Activated CD4-positive, alpha-beta T cell treated with anti-CD3 and anti-CD28 coated beads for 1 hour (primary cell): Measurements from ENCODE around the gene RESF1.

Experiments used
- DNase-seq: peaks from one replicate; pipeline ENCODE4 v3.0.0-alpha.2; 2020

RESF1 gene

DNA sequence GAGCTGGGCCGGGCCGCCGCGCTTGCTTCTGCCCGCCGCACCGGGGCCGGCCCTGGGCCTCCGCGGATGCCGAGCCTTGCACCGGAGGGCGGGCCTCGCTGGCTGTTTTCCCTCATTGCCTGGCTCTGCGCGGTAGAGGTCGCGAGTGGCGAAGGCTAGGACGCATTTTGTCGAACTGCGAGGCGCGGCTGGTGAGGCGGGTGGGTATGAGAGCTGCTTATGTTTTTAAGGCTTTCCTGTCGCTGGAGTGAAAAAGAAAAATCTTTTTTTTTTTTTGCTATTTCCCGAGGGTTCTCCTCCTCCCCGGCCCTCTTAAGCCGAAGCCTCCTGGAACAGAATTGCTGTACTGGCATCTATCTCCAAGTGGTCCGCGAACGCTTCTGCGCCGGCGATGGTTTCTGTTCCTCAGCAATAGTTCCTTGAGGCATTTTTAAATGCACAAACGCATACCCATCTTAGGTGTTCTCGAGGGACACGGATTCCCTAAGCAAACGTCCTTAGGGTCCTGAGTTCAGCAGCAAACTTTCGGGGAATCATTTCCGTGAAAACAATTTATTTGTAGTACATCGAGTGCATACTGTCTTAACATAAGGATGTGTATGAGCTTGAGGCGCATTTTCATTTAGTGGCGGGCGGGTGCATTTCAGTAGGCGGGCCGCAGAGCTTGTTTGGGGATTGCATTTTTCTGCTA is 631 bp downstream of the RESF1 start:
- DNase-seq = peak; percentile 59

GRCh38 chr12:31961137-31961536 is 1.9 kb downstream of the RESF1 start:
- no peak for DNase-seq

DNA sequence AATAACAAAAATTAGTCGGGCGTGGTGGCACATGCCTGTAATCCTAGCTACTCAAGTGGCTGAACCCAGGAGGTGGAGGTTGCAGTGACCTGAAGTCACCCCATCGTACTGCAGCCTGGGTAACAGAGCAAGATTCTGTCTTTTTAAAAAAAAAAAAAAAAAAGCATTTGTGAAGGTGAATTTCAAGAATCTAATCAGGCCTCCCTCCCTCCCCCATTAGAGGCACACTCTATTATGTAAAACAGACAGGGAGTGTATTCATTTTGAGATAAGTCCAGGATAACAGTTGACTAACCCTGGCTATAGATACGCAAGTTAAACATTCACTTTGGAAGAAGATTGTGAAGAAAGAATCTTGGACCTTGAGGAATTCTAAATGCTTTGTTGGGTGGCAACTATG is 2.9 kb downstream of the RESF1 start:
- DNase-seq = no peak

DNA sequence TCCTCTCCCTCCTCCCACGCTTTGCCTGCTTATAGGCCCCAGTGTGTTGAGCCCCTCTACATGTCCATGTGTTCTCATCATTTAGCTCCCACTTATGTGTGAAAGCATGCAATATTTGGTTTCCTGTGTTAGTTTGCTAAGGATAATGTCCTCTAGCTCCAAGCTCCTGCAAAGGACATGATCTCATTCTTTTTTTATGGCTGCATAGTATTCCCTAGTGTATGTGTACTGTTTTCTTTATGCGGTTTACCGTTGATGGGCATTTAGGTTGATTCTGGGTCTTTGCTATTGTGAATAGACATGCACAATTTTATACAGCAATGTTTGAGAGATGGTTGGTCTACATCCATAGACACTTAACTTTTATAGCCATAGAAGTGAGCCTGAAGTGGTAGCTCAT is 5.1 kb downstream of the RESF1 start:
- no peak for DNase-seq

DNA sequence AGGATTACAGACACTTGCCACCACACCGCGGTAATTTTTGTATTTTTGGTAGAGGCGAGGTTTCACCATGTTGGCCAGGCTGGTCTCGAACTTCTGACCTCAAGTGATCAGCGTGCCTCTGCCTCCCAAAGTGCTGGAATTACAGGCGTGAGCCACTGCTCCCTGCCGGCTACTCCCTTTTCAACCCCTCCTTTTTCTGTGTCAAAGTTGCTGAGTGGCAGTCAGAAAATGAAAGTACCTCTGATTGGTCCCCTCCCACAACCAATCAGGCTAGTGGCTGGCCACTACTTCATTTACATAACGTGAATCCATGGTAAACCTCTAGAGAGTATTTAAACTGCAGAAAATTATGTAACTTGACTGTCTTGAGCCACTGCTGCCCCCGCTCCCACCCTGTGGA is 5.9 kb downstream of the RESF1 start:
- DNase-seq = no peak

DNA sequence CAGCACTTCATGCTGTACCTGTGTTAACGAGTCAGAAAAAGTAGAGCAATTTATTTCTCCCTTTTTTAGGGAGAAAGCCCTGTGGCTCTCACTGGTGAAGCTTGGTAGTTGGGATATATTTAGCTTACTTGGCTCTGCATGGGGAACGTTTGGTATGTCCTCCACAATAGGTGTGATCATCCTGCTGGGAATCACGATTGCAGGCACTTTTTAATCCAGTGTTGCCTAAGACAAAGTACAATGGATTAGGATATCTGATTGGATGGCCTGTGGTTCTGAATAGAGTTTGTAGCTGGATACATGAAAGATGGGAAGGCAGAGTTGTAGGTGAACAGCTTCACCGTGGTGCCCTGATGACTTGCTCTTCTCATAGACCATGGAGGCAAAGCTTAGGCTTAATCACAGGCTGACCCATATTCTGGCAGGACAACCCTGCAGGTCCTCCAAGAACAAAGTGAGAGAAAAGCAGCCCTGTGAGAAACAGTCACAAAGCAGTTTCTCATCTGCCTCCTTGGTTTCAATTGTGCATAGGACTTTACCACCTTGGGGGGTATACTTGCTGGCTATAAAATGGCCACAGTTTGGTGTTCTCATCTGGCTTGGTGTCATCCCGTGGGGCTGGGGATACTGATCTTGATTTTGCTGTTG is 7.5 kb downstream of the RESF1 start:
- no peak for DNase-seq

- DNase-seq = no peak
Measured at GRCh38 chr12:31967539-31967938, 8.3 kb downstream of the RESF1 start.

DNA sequence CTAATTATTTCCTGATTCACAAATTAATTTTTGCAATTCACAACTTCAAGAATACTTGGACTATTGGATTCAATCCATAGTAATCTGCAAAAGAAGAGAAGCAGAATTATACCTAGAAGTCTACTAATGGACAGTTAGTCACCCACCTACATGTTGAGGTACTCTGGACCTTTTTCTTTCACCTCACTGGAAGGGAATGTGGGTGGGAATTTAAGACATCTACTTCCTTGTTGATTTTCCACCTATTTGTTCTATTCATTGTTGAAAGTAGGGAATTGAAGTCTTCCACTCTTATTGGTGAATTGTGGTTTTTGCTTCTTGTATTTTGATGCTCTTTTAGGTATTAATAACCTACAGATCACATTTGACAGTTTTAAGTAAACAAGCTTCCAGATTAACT is 11.0 kb downstream of the RESF1 start:
- no peak for DNase-seq

DNA sequence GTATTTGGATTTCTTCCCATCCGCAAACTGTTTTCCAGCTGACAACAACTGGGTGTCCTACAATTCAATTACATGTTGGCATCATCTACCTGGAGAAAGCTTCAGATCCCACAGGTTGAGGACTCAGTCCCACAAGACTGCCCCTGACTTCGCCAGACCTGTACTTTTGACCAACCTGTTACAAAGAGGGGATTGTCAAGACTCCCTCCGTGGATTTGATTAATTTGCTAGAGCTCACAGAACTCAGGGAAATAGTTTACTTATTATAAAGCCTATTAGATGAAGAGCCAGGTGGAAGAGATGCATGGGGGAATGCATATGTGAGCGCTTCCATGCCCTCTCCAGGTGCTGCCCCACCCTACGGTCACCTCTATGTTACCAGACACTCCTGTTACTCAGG is 14.6 kb downstream of the RESF1 start:
- no peak for DNase-seq

- no peak for DNase-seq
Measured at GRCh38 chr12:31974673-31975072, 15.5 kb downstream of the RESF1 start.

- no peak for DNase-seq
Measured at GRCh38 chr12:31984806-31985591, 25.8 kb downstream of the RESF1 start.

GRCh38 chr12:31985832-31986231 is 26.6 kb downstream of the RESF1 start:
- DNase-seq = no peak

GRCh38 chr12:31989571-31990362 is 30.6 kb downstream of the RESF1 start:
- DNase-seq = no peak

DNA sequence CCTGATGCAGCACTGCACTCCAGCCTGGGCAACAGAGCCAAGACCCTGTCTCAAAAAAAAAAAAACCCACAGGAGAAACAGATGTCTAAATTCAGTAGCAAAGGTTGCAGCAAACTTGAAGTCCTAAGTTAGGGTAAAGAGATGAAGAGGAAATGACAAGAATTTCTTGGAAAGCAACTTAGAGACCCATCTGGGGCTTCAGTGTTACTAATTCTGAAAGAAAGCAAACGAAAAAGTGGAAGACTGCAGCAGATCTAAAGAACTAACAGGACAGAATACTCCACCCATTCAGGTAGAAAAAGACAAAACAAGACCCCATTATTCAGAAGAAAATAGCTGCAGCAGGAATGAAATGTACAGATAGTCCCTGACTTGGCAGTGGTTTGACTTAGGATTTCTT is 31.9 kb downstream of the RESF1 start:
- no peak for DNase-seq

GRCh38 chr12:31991815-31992214 is 32.6 kb downstream of the RESF1 start:
- DNase-seq = no peak

DNA sequence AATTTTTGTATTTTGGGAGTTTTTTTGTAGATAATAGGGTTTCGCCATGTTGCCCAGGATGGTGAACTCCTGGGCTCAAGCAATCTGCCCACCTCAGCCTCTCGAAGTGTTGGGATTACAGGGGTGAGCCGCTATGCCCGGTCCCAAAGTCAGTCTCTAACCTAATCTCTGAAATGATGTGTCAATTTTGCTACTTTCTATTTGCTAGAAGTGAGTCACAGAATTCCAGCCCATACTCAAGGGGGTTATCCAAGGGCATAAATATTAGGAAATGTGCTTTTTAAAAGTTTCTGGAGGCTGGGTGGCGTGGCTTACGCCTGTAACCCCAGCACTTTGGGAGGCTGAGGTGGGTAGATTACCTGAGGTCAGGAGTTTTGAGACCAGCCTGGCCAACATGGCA is 40.5 kb downstream of the RESF1 start:
- DNase-seq = no peak

GRCh38 chr12:32000373-32001005 is 41.3 kb downstream of the RESF1 start:
- DNase-seq = no peak

GRCh38 chr12:32002848-32003493 is 43.8 kb downstream of the RESF1 start:
- DNase-seq = no peak

DNA sequence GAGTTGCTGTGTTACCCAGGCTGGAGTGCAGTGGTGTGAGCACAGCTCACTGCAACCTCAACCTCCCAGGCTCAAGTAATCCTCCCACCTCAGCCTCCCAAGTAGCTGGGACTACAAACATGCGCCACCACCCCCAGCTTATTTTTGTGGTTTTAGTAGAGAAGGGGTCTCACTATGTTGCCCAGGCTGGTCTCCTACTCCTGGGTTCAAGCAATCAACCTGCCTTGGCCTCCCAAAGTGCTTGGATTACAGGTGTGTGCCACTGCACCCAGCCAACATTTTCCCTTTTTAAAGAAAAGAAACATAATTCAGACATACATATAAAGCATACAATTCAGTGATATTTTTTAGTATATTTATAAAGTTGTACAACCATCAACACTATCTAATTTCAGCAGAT is 44.4 kb downstream of the RESF1 start:
- no peak for DNase-seq

GRCh38 chr12:32005496-32006125 is 46.4 kb downstream of the RESF1 start:
- no peak for DNase-seq
